Panc1 (cell line): ENCODE results near the gene BCL11B.

Experiments
- CTCF ChIP-seq: fragments of 450-650 bp; IDR thresholded peaks from 2 replicates; pipeline ENCODE4 v1.5.1; 2017; ENCODE audit warnings: mild to moderate bottlenecking
- SIN3A ChIP-seq: IDR thresholded peaks from 2 replicates; pipeline ENCODE4 v1.6.1; 2012; ENCODE audit warnings: low read depth, mild to moderate bottlenecking, low read length, moderate library complexity, borderline replicate concordance; ENCODE audit not compliant: insufficient read depth

DNA sequence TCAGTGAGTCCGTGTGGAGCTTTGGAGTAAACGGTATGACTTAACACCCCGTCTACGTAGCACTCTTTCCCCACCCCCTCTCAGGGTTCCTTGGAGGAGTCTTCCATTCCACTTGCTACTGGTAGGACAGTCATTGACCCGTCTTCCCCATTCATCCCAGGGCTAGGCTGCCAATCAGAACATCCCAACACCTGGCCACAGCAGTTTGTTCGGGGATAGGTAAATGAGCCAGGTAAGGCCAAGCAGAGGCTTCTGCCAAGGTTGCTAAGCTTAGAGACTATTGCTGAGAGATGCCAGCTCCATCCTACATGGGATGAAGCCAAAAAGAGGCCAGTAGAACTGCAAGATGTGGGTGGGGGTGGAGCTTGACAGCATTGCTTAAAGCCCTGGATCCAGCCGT lies 130.8 kb downstream of the BCL11B start:
- TF ChIP-seq SIN3A (no peak), CTCF (no peak)
